GM12878 (cell line): Measurements from ENCODE around the gene ZDHHC14. TPM values are rescaled to one million over a fixed set of nuclear protein-coding genes. Genes with fewer than 3 reads are reported as not detected.
A peak's percentile ranks its signal among the peaks of the same experiment; 100 is the strongest.

ENCODE experiments used
- CBX3 ChIP-seq: fragments of 200-600 bp; sonication (generic); IDR thresholded peaks from 2 replicates; pipeline ENCODE4 v1.6.1; 2016; ENCODE audit warnings: low read depth, borderline replicate concordance
- CHD4 ChIP-seq: fragments of 200-600 bp; sonication (generic); IDR thresholded peaks from 2 replicates; pipeline ENCODE4 v1.6.1; 2016; ENCODE audit warnings: mild to moderate bottlenecking
- CREM ChIP-seq: IDR thresholded peaks from 2 replicates; pipeline ENCODE4 v1.6.1; 2014; ENCODE audit warnings: antibody characterized with exemption, low read depth
- E2F4 ChIP-seq: IDR thresholded peaks from 2 replicates; pipeline ENCODE4 v1.6.1; 2012; ENCODE audit warnings: low read depth, low read length, improper control_type of control experiment
- EED ChIP-seq: sonication (generic); IDR thresholded peaks from 2 replicates; pipeline ENCODE4 v1.6.1; 2016; ENCODE audit warnings: antibody characterized with exemption, low read depth
- EGR1 ChIP-seq, 2 experiments: IDR thresholded peaks; 1 replicate in 1 of 2; 2 replicates in 1 of 2; pipeline ENCODE4 v1.6.1; 2011 to 2012; ENCODE audit warnings: low read depth in 2 of 2, low read length in 2 of 2, borderline replicate concordance in 1 of 2, mild to moderate bottlenecking in 1 of 2, moderate library complexity in 1 of 2
- GABPA ChIP-seq: IDR thresholded peaks from 2 replicates; pipeline ENCODE4 v1.6.1; 2014; ENCODE audit warnings: antibody characterized with exemption, low read depth, mild to moderate bottlenecking, inconsistent platforms
- HDAC2 ChIP-seq: fragments of 200-600 bp; sonication (generic); IDR thresholded peaks from 2 replicates; pipeline ENCODE4 v1.6.1; 2017
- HDGF ChIP-seq: fragments of 450-650 bp; IDR thresholded peaks from 2 replicates; pipeline ENCODE4 v1.6.1; 2016; ENCODE audit warnings: antibody characterized with exemption
- IKZF1 ChIP-seq: fragments of 450-650 bp; conservative IDR thresholded peaks from 2 replicates; pipeline ENCODE4 v1.6.1; 2017; ENCODE audit warnings: antibody characterized with exemption, mild to moderate bottlenecking
- LARP7 ChIP-seq: fragments of 450-650 bp; IDR thresholded peaks from 2 replicates; pipeline ENCODE4 v1.6.1; 2017; ENCODE audit warnings: mild to moderate bottlenecking
- MTA3 ChIP-seq: IDR thresholded peaks from 2 replicates; pipeline ENCODE4 v1.6.1; 2012; ENCODE audit warnings: low read length, inconsistent platforms, borderline replicate concordance
- NFYA ChIP-seq: IDR thresholded peaks from 2 replicates; pipeline ENCODE4 v1.6.1; 2011; ENCODE audit warnings: low read depth, mild to moderate bottlenecking, low read length, improper control_type of control experiment, borderline replicate concordance
- NKRF ChIP-seq: fragments of 450-650 bp; conservative IDR thresholded peaks from 2 replicates; pipeline ENCODE4 v1.6.1; 2017; ENCODE audit warnings: mild to moderate bottlenecking, moderate library complexity
- NR2C2 ChIP-seq: IDR thresholded peaks from 2 replicates; pipeline ENCODE4 v1.6.1; 2011; ENCODE audit warnings: borderline replicate concordance, low read depth; ENCODE audit not compliant: control insufficient read depth, insufficient read length
- POU2F2 ChIP-seq: IDR thresholded peaks from 3 replicates; pipeline ENCODE4 v1.6.1; 2011; ENCODE audit warnings: low read depth, mild to moderate bottlenecking, low read length, borderline replicate concordance
- SREBF1 ChIP-seq: IDR thresholded peaks from 2 replicates; pipeline ENCODE4 v1.6.1; 2012; ENCODE audit warnings: mild to moderate bottlenecking, low read length
- STAT1 ChIP-seq: fragments of 450-650 bp; conservative IDR thresholded peaks from 2 replicates; pipeline ENCODE4 v1.6.1; 2014; ENCODE audit warnings: antibody characterized with exemption, mild to moderate bottlenecking
- SUZ12 ChIP-seq: fragments of 200-600 bp; sonication (generic); IDR thresholded peaks from one replicate; pipeline ENCODE4 v1.6.1; 2018; ENCODE audit warnings: antibody characterized with exemption, mild to moderate bottlenecking; ENCODE audit not compliant: unreplicated experiment
- ZBED1 ChIP-seq: IDR thresholded peaks from 2 replicates; pipeline ENCODE4 v1.6.1; 2016; ENCODE audit warnings: borderline replicate concordance
- ZNF217 ChIP-seq: fragments of 450-650 bp; IDR thresholded peaks from 2 replicates; pipeline ENCODE4 v1.6.1; 2017; ENCODE audit warnings: antibody characterized with exemption, mild to moderate bottlenecking
- ZNF384 ChIP-seq: IDR thresholded peaks from 2 replicates; pipeline ENCODE4 v1.6.1; 2012; ENCODE audit warnings: low read depth, mild to moderate bottlenecking, low read length, improper control_type of control experiment, borderline replicate concordance
- polyA plus RNA-seq, 11 experiments: library from polyadenylated mRNA; depleted of rRNA in 4 of 11; unstranded in 6 of 11; stranded (reverse) in 5 of 11; fragments of >200 nt; fragmentation: Nextera tagmentation in 4 of 11; fragmentation: Illumina TruSeq in 1 of 11; extraction: Ambion mirVana in 4 of 11; extraction: Trizol in 1 of 11; gene quantifications; 1 replicate in 1 of 11; 2 replicates in 10 of 11; pipeline versions ENCODE4 v1.2.1 to v1.2.3, GENCODE V29; 2011 to 2016; ENCODE audit warnings: inconsistent platforms in 2 of 11, missing spikeins in 2 of 11, low read depth in 1 of 11
- total RNA-seq, 4 experiments: library from RNA; depleted of rRNA in 3 of 4; stranded (reverse); fragments of >200 nt in 3 of 4; fragmentation: Illumina TruSeq in 1 of 4; extraction: Trizol in 1 of 4; gene quantifications; 2 replicates each; pipeline versions ENCODE4 v1.2.1 to v1.2.3, GENCODE V29; 2013 to 2021

ZDHHC14 gene
- total and polyA plus RNA-seq, 10 of the 15 experiments (the other 5 are each of a cell fraction or from before 2014, with no cell fraction given): 0.15 to 16.0 (median 0.76) TPM; not detected in 1

- TF ChIP-seq NKRF (no peak), GABPA (no peak), ZBED1 (no peak), NR2C2 (no peak), HDAC2 (no peak), MTA3 (no peak), SUZ12 (no peak), ZNF384 (peak; percentile 83; the same call in 1 of the 2 replicates), STAT1 (no peak), EED (0 out of 2 replicates have a peak, but pooled peaks have one; percentile 33), SREBF1 (no peak), LARP7 (no peak), HDGF (no peak), CREM (no peak), CBX3 (no peak), IKZF1 (peak; percentile 68; the same call in 1 of the 2 replicates), POU2F2 (no peak), ZNF217 (no peak), E2F4 (no peak), NFYA (no peak), CHD4 (no peak), EGR1 (IDR thresholded peaks at IDR 0.05; ENCODE audit: borderline replicate concordance in 1 of 2, low read depth in 2 of 2, low read length in 2 of 2) (no peak)
- TF ChIP-seq, all 136 proteins: peak for 23
Measured at GRCh38 chr6:157456524-157456829, 75.5 kb downstream of the ZDHHC14 start (continued).
